ENCODE data around the gene PRKCA. TPM values are rescaled to one million over a fixed set of nuclear protein-coding genes. Genes with fewer than 3 reads are reported as not detected.
"Not testable (repeated sequence)": the region's sequence is repeated elsewhere in the genome, so short reads cannot be mapped to it uniquely, and the experiment has no call there.

Gene PRKCA
- total and polyA plus RNA-seq, 2 donors: 15.6 to 24.4 TPM

DNA sequence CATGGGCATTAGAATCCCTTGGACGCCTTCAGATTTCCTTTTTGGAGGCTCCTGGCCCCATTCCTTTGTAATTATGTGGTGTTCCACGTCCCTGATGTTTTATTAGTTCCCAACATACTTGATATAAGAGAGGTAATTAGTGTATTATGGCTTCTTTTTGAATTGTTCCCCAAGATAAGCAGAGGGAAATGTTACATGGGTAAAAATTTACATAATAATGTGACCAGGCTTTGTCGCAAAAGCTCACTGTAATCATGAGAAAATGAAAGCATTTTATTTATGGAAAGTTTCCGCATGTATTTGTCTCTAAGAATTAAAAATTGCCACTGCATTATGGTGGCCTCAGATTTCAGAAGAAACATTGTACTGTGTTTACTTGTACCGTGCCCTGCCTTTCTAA lies 177.8 kb downstream of the PRKCA start:
- Histone ChIP-seq H3K4me3 (ENCODE audit: low read depth, low read length) (no peak overlapping the region), H3K36me3 (ENCODE audit: insufficient read depth) (no peaks in the 10 kb centered on the region), H3K27ac (ENCODE audit: low read depth) (no peak overlapping the region), H3K4me1 (ENCODE audit: insufficient read depth) (no peaks in the 10 kb centered on the region)
- 88% methylated on average over 5 of the region's 5 CpGs for WGBS
- DNase-seq (ENCODE audit: extremely low spot score): no peak

DNA sequence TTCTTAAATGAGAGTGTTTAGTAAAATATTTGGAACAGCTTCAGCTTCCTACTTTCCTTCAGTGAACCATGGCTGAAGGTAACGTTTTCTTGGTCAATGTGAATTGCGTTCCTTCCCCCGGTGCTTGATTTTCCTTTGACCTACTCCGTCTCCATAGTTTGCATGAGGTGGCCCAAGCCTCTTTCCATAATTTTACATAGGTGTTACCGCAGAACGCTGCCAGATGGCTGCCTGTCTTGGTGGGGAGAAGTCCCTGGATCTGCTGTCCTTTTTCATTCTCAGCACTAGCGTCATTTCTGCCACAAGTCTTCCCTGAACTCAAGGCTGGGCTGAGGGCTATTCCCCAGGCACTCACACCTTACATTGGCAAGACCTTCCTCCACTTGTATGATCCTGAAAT lies 178.4 kb downstream of the PRKCA start:
- DNase-seq (ENCODE audit: extremely low spot score): no peak
- Histone ChIP-seq H3K4me1 (ENCODE audit: insufficient read depth) (no peaks in the 10 kb centered on the region), H3K36me3 (ENCODE audit: insufficient read depth) (no peaks in the 10 kb centered on the region), H3K4me3 (ENCODE audit: low read depth, low read length) (no peak overlapping the region), H3K27ac (ENCODE audit: low read depth) (no peak overlapping the region)
- WGBS: 98% methylated on average over 7 of the region's 7 CpGs

DNA sequence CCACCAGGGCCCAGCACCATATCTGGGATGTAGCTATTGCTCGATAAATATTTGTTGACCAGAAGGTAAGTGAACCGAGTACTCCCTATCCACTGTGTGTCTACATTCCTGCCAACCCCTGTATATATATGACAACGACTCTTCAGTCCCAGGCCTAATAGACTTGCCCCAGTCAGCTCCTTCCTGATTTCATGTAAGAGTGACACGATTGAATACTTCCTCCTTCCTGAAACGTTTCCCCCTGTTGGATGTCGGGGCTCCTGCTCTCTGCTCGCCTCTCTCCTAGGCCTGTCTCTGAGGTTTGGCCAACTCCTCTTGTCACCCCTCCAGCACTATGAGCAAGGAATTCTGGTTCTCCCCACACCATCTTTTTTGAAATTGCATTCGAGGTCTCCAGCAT lies 178.9 kb downstream of the PRKCA start:
- no peaks in the 10 kb centered on the region for H3K4me1 ChIP-seq (ENCODE audit: insufficient read depth)
- WGBS: 87% methylated on average over 8 of the region's 8 CpGs

GRCh38 chr17:66483906-66484305 lies 181.5 kb downstream of the PRKCA start:
- DNase-seq (ENCODE audit: extremely low spot score): no peak
- no peaks in the 10 kb centered on the region for H3K36me3 ChIP-seq (ENCODE audit: insufficient read depth)
- H3K4me3 ChIP-seq (ENCODE audit: low read depth, low read length): no peak overlapping the region
- H3K27ac ChIP-seq (ENCODE audit: low read depth): no peak overlapping the region
- 86% methylated on average over 8 of the region's 8 CpGs for WGBS
- H3K4me1 ChIP-seq (ENCODE audit: insufficient read depth): no peaks in the 10 kb centered on the region

More for the DNA sequence above, 178.9 kb downstream of the PRKCA start:
- no peak overlapping the region for H3K27ac ChIP-seq (ENCODE audit: low read depth)
- no peak overlapping the region for H3K4me3 ChIP-seq (ENCODE audit: low read depth, low read length)
- no peak for DNase-seq (ENCODE audit: extremely low spot score)
- no peaks in the 10 kb centered on the region for H3K36me3 ChIP-seq (ENCODE audit: insufficient read depth)

DNA sequence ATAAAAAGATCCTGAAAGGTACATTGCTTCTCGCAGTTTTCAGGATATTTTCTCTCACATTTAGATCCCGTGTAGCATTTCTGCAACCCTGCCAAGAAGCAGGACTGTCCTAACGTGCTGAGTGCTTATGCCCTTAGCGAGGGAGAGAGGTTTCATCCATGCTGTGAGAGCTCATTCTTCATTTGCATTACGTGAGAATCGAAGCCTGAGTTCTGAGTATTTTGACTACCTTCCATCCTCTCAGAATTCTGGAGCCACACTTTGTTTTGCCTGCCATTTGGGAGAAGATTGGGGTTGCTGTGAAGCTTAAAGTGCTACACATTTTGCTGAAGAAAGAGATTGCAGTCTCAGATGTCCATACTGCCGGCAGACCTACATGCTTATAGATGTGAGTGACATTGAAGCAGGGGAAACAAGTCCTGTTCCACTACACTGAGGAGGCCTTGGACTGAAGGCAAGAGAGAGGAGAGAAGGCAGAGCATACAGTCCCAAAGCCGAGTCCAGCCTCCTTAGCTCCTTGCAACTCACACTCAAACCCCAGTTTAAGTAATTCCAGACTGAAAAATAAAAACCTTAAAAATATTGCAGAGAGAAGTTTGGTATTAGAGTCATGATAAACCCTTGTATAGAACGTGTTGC lies 183.0 kb downstream of the PRKCA start:
- Histone ChIP-seq H3K4me1 (ENCODE audit: insufficient read depth) (no peaks in the 10 kb centered on the region), H3K36me3 (ENCODE audit: insufficient read depth) (no peaks in the 10 kb centered on the region), H3K27ac (ENCODE audit: low read depth) (no peak overlapping the region), H3K4me3 (ENCODE audit: low read depth, low read length) (no peak overlapping the region)
- 72% methylated on average over 9 of the region's 9 CpGs for WGBS
- DNase-seq (ENCODE audit: extremely low spot score): no peak

DNA sequence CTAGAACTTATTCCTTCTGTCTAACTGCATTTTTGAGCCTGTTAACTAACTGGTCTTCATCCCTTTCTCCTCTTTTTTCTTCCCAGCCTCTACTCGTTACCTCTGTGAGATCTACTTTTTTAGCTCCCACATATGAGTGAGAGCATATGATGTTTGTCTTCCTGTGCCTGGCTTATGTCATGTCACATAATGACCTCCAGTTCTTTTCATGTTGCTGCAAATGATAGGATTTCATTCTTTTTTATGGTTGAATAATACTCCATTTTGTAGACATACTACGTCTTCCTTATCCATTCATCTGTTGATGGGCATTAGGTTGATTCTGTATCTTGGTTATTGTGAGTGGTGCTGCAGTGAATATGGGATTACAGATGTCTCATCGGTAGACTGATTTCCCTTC lies 184.7 kb downstream of the PRKCA start:
- DNase-seq (ENCODE audit: extremely low spot score): no peak
- no peak overlapping the region for H3K4me3 ChIP-seq (ENCODE audit: low read depth, low read length)
- no peaks in the 10 kb centered on the region for H3K36me3 ChIP-seq (ENCODE audit: insufficient read depth)
- H3K27ac ChIP-seq (ENCODE audit: low read depth): no peak overlapping the region
- no peaks in the 10 kb centered on the region for H3K4me1 ChIP-seq (ENCODE audit: insufficient read depth)
- WGBS: 94% methylated on average over 3 of the region's 3 CpGs

DNA sequence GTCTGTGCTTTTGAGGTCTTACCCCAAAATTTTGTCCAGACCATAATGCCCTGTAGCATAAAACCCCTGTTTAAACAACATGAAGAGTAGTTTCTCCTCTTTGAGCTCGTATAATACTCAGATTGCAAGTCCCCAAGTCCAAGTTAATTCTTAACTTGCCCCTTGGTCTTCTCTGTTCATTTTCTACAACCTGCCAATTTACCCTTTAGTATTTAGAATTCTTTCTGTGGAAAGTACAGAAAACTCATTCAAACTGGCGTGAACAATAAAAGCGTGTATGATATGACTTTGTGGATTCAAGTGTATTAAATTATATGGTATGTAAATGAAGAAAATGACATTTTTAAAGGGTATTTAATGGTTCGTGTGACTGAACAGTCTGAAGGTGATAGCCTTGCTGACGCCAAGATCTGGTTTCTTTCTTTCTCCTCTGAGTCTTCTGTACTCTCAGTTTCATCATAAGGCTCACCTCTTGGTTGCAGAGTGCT lies 185.6 kb downstream of the PRKCA start:
- WGBS: 90% methylated on average over 5 of the region's 5 CpGs
- Histone ChIP-seq H3K27ac (ENCODE audit: low read depth) (no peak overlapping the region), H3K4me1 (ENCODE audit: insufficient read depth) (no peaks in the 10 kb centered on the region), H3K36me3 (ENCODE audit: insufficient read depth) (no peaks in the 10 kb centered on the region), H3K4me3 (ENCODE audit: low read depth, low read length) (no peak overlapping the region)
- DNase-seq (ENCODE audit: extremely low spot score): no peak

GRCh38 chr17:66488864-66489263 lies 186.5 kb downstream of the PRKCA start:
- H3K4me1 ChIP-seq (ENCODE audit: insufficient read depth): no peaks in the 10 kb centered on the region
- no peak overlapping the region for H3K27ac ChIP-seq (ENCODE audit: low read depth)
- WGBS: 91% methylated on average over 4 of the region's 4 CpGs
- DNase-seq (ENCODE audit: extremely low spot score): no peak
- no peak overlapping the region for H3K4me3 ChIP-seq (ENCODE audit: low read depth, low read length)
- H3K36me3 ChIP-seq (ENCODE audit: insufficient read depth): no peaks in the 10 kb centered on the region

- 95% methylated on average over 3 of the region's 3 CpGs for WGBS
- not testable (repeated sequence) for H3K4me1 ChIP-seq (ENCODE audit: insufficient read depth); H3K36me3 ChIP-seq (ENCODE audit: insufficient read depth); DNase-seq (ENCODE audit: extremely low spot score); H3K4me3 ChIP-seq (ENCODE audit: low read depth, low read length); H3K27ac ChIP-seq (ENCODE audit: low read depth)
Measured at GRCh38 chr17:66489576-66489975, 187.2 kb downstream of the PRKCA start.

GRCh38 chr17:66491213-66491612 lies 188.8 kb downstream of the PRKCA start:
- Histone ChIP-seq H3K27ac (ENCODE audit: low read depth) (no peak overlapping the region), H3K4me3 (ENCODE audit: low read depth, low read length) (no peak overlapping the region), H3K36me3 (ENCODE audit: insufficient read depth) (no peaks in the 10 kb centered on the region), H3K4me1 (ENCODE audit: insufficient read depth) (no peaks in the 10 kb centered on the region)
- no peak for DNase-seq (ENCODE audit: extremely low spot score)
- WGBS: 83% methylated on average over 2 of the region's 2 CpGs

GRCh38 chr17:66491665-66492064 lies 189.3 kb downstream of the PRKCA start:
- Histone ChIP-seq H3K4me3 (ENCODE audit: low read depth, low read length) (no peak overlapping the region), H3K4me1 (ENCODE audit: insufficient read depth) (no peaks in the 10 kb centered on the region), H3K27ac (ENCODE audit: low read depth) (no peak overlapping the region), H3K36me3 (ENCODE audit: insufficient read depth) (no peaks in the 10 kb centered on the region)
- 95% methylated on average over 3 of the region's 3 CpGs for WGBS
- no peak for DNase-seq (ENCODE audit: extremely low spot score)

GRCh38 chr17:66492080-66492479 lies 189.7 kb downstream of the PRKCA start:
- WGBS: 97% methylated on average over 4 of the region's 4 CpGs
- Histone ChIP-seq H3K4me3 (ENCODE audit: low read depth, low read length) (no peak overlapping the region), H3K36me3 (ENCODE audit: insufficient read depth) (no peaks in the 10 kb centered on the region), H3K4me1 (ENCODE audit: insufficient read depth) (no peaks in the 10 kb centered on the region), H3K27ac (ENCODE audit: low read depth) (no peak overlapping the region)
- DNase-seq (ENCODE audit: extremely low spot score): no peak

DNA sequence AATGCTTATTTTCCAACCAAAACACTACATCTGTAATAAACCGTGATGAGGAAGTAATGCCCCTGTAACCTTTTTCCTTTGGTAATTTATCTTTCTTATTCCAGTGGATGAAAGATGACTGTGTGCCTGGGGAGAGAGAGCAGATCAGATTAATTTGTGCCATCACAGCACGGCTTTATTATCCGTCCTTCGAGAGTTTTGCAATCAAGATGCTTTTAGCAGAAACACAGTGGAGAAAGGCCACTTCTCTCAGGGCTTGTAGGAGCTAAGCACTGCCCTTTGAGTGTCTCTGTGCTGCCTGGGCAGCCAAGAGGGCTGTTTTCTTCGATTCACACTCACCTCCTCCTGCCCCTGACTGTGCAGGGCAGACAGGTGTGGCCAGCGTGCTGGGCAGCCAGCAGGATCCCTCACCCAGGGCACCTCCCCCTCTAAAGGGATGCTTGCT lies 190.2 kb downstream of the PRKCA start:
- Histone ChIP-seq H3K36me3 (ENCODE audit: insufficient read depth) (no peaks in the 10 kb centered on the region), H3K4me1 (ENCODE audit: insufficient read depth) (no peaks in the 10 kb centered on the region), H3K4me3 (ENCODE audit: low read depth, low read length) (no peak overlapping the region), H3K27ac (ENCODE audit: low read depth) (no peak overlapping the region)
- WGBS: 75% methylated on average over 6 of the region's 6 CpGs
- no peak for DNase-seq (ENCODE audit: extremely low spot score)

DNA sequence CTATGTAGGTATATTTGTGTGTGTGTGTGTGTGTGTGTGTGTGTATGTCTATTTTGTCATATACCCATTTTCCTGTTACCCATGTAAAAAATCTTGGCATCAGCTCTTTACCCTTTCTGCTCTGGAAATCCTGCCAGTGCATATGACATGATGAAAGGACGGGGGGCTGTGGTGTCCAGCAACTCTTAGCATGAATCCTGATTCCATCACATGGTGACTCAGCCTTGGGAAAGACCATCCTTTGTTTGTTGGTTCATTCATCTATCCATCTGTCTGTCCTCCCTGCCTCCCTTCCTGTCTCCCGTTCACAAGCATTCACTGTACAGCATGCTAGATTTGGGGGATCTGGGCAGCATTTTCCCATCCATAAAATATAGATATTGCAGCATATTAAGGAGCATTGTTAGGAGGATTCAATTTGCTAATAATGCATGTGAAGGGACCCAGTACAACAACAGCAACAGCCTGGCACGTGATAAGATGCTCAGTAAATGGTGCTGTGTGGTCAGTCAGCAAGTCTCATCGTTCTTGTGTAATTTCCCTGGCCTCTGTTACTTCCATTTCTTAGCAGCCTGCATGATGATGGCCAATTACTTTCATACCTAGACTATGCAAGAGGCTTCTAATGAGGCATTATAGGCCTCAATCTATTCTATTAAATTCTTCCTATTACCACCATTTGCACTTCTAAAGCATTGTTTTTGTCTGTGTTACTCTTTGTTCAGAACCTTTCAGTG lies 191.0 kb downstream of the PRKCA start:
- no peaks in the 10 kb centered on the region for H3K4me1 ChIP-seq (ENCODE audit: insufficient read depth)
- no peaks in the 10 kb centered on the region for H3K36me3 ChIP-seq (ENCODE audit: insufficient read depth)
- DNase-seq (ENCODE audit: extremely low spot score): no peak
- 76% methylated on average over 4 of the region's 4 CpGs for WGBS
- no peak overlapping the region for H3K27ac ChIP-seq (ENCODE audit: low read depth)
- H3K4me3 ChIP-seq (ENCODE audit: low read depth, low read length): no peak overlapping the region
